ENCODE results near the gene LRRC51. TPM values are rescaled to one million over a fixed set of nuclear protein-coding genes. Genes with fewer than 3 reads are reported as not detected.
"Not testable (repeated sequence)": the region's sequence is repeated elsewhere in the genome, so short reads cannot be mapped to it uniquely, and the experiment has no call there.

LRRC51 gene
- polyA plus RNA-seq, 4 donors, result 20.1 to 26.2 (median 22.6) TPM

GRCh38 chr11:72136684-72137262 is 56.1 kb downstream of the LRRC51 start:
- DNase-seq (ENCODE audit: low read depth in 4 of 4, low spot score in 3 of 4), result no peak

- DNase-seq (ENCODE audit: low read depth in 4 of 4, low spot score in 3 of 4), result no peak
Measured at GRCh38 chr11:72138821-72139390, 58.3 kb downstream of the LRRC51 start.

- no peak for DNase-seq (ENCODE audit: low read depth in 4 of 4, low spot score in 3 of 4)
Measured at GRCh38 chr11:72139500-72139899, 58.9 kb downstream of the LRRC51 start.

- DNase-seq (ENCODE audit: low read depth in 4 of 4, low spot score in 3 of 4), result no peak
Measured at GRCh38 chr11:72140661-72141060, 60.0 kb downstream of the LRRC51 start.

GRCh38 chr11:72141066-72141465 is 60.4 kb downstream of the LRRC51 start:
- DNase-seq (ENCODE audit: low read depth in 4 of 4, low spot score in 3 of 4), result no peak

GRCh38 chr11:72142086-72142485 is 61.4 kb downstream of the LRRC51 start:
- not testable (repeated sequence) for DNase-seq (ENCODE audit: low read depth in 4 of 4, low spot score in 3 of 4)

- DNase-seq (ENCODE audit: low read depth in 4 of 4, low spot score in 3 of 4), result not testable (repeated sequence)
Measured at GRCh38 chr11:72142543-72142942, 61.9 kb downstream of the LRRC51 start.

GRCh38 chr11:72144807-72145565 is 64.3 kb downstream of the LRRC51 start:
- no peak for DNase-seq (ENCODE audit: low read depth in 4 of 4, low spot score in 3 of 4)

Other genes starting within 250 kb of the LRRC51 start
- gene DEFB108B, start 247.7 kb upstream of the LRRC51 start, polyA plus RNA-seq (ENCODE audit: insufficient read length in 4 of 4), result not detected
- gene DEFB131B, start 202.4 kb upstream of the LRRC51 start, polyA plus RNA-seq (ENCODE audit: insufficient read length in 4 of 4), result 1 to 10 TPM in 3 of 4 donors, not detected in 1; 1.0 to 1.8 (median 1.1) TPM
- 1 to 10 TPM; 4.9 to 7.1 (median 6.6) TPM for gene XNDC1N, start 152.3 kb upstream of the LRRC51 start, polyA plus RNA-seq (ENCODE audit: insufficient read length in 4 of 4)
- 10 to 100 TPM; 38.7 to 42.7 (median 39.6) TPM for gene RNF121, start 151.8 kb upstream of the LRRC51 start, polyA plus RNA-seq (ENCODE audit: insufficient read length in 4 of 4)
- gene IL18BP, start 81.9 kb upstream of the LRRC51 start, polyA plus RNA-seq (ENCODE audit: insufficient read length in 4 of 4), result 1 to 10 TPM; 7.8 to 9.9 (median 9.2) TPM
- 100 to 1,000 TPM; 253 to 272 (median 263) TPM for gene NUMA1, start 308 bp upstream of the LRRC51 start, polyA plus RNA-seq (ENCODE audit: insufficient read length in 4 of 4)
- 100 to 1,000 TPM; 111 to 121 (median 114) TPM for gene LAMTOR1, start 22.4 kb downstream of the LRRC51 start, polyA plus RNA-seq (ENCODE audit: insufficient read length in 4 of 4)
- not detected for gene TOMT, start 25.1 kb downstream of the LRRC51 start, polyA plus RNA-seq (ENCODE audit: insufficient read length in 4 of 4)
- 10 to 100 TPM; 47.2 to 56.9 (median 53.0) TPM for gene ANAPC15, start 31.8 kb downstream of the LRRC51 start, polyA plus RNA-seq (ENCODE audit: insufficient read length in 4 of 4)
- 1 to 10 TPM; 1.8 to 2.7 (median 2.0) TPM for gene FOLR3, start 54.9 kb downstream of the LRRC51 start, polyA plus RNA-seq (ENCODE audit: insufficient read length in 4 of 4)
- 10 to 100 TPM; 44.9 to 64.6 (median 53.2) TPM for gene FOLR1, start 111.3 kb downstream of the LRRC51 start, polyA plus RNA-seq (ENCODE audit: insufficient read length in 4 of 4)
- 10 to 100 TPM in 3 of 4 donors, 1 to 10 TPM in 1; 9.6 to 11.7 (median 11.2) TPM for gene FOLR2, start 135.9 kb downstream of the LRRC51 start, polyA plus RNA-seq (ENCODE audit: insufficient read length in 4 of 4)
- gene INPPL1, start 143.9 kb downstream of the LRRC51 start, polyA plus RNA-seq (ENCODE audit: insufficient read length in 4 of 4), result 100 to 1,000 TPM; 131 to 171 (median 145) TPM
- under 1 TPM in 1 of 4 donors, not detected in 3; 0.49 TPM for gene PHOX2A, start 163.3 kb downstream of the LRRC51 start, polyA plus RNA-seq (ENCODE audit: insufficient read length in 4 of 4)